Ovary (tissue), 3 donors: Measurements from ENCODE around the gene LDLRAD4.

Experiments
- EP300 ChIP-seq: sonication (generic); formaldehyde crosslinking; IDR thresholded peaks from one replicate; pipeline ENCODE4 v1.6.1; 2017; ENCODE audit warnings: antibody characterized with exemption
- POLR2A ChIP-seq: fragments of 450-650 bp; IDR thresholded peaks from one replicate; pipeline ENCODE4 v1.6.1; 2017; ENCODE audit warnings: antibody characterized with exemption, mild to moderate bottlenecking, moderate library complexity
- TF ChIP-seq, protein P1 (sequence below), 3 donors: fragments of 450-650 bp in 2 of 3; fragments of 200-600 bp in 1 of 3; IDR thresholded peaks; one replicate each; pipeline versions ENCODE4 v1.5.1 to v1.8.0; 2016 to 2022; ENCODE audit warnings: antibody characterized with exemption in 3 of 3, mild to moderate bottlenecking in 1 of 3
- donor health status: DM: no; HTN: no; CAD: no.

DNA sequence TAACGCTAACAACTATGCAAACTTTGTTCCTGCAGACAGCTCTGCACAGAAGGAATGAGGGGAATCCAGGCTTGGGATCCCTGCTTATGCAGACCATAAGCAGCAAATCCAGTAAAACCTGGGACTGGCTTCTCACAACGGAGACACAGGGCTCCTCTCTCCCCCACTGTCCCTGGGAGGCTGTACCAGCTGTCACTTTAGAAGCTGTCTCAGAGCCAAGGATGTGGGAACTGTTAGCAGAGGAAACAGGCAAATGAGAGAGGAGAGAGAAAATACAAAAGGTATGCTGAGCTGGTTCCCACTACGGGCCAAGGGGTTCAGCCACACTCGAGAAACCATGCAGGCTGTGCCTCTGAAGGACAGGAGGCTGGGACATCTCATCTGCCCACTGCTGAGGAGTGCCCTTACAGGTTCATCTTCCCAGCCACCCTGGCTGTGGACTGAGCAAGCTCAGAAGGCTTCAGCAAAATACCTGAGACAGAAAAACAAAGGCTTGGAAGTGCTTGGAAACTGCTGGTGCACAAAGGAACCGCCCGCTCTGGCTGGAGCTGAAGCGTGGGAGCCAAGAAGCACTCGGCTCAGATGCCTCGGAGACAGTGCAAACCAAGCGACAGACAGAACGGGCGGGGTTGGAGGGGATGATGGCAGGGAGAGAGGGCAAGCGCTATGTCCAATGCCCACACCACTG lies 435.3 kb downstream of the LDLRAD4 start:
- TF ChIP-seq POLR2A (no peak), EP300 (no peak)
- TF ChIP-seq, protein P1, sequence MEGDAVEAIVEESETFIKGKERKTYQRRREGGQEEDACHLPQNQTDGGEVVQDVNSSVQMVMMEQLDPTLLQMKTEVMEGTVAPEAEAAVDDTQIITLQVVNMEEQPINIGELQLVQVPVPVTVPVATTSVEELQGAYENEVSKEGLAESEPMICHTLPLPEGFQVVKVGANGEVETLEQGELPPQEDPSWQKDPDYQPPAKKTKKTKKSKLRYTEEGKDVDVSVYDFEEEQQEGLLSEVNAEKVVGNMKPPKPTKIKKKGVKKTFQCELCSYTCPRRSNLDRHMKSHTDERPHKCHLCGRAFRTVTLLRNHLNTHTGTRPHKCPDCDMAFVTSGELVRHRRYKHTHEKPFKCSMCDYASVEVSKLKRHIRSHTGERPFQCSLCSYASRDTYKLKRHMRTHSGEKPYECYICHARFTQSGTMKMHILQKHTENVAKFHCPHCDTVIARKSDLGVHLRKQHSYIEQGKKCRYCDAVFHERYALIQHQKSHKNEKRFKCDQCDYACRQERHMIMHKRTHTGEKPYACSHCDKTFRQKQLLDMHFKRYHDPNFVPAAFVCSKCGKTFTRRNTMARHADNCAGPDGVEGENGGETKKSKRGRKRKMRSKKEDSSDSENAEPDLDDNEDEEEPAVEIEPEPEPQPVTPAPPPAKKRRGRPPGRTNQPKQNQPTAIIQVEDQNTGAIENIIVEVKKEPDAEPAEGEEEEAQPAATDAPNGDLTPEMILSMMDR (IDR thresholded peaks at IDR 0.05) = no peak
